Keratinocyte (primary cell): ENCODE results near the gene ANOS1.
A peak's percentile ranks its signal among the peaks of the same experiment; 100 is the strongest.

Source experiments
- EZH2 ChIP-seq: IDR thresholded peaks from one replicate; pipeline ENCODE4 v1.6.1; 2012; ENCODE audit warnings: inconsistent platforms, mild to moderate bottlenecking, low read length, moderate library complexity
- TF ChIP-seq, protein P1 (sequence below), 3 experiments: IDR thresholded peaks in 1 of 3; conservative IDR thresholded peaks in 1 of 3; optimal IDR thresholded peaks in 1 of 3; 2 replicates in 2 of 3; 3 replicates in 1 of 3; pipeline versions ENCODE3 to v1.5.1; 2011; ENCODE audit warnings: low read length in 3 of 3, mild to moderate bottlenecking in 3 of 3, moderate library complexity in 2 of 3, control low read depth in 1 of 3, inconsistent platforms in 1 of 3; ENCODE audit not compliant: insufficient read depth in 2 of 3; ENCODE audit errors: extremely low read depth in 1 of 3

DNA sequence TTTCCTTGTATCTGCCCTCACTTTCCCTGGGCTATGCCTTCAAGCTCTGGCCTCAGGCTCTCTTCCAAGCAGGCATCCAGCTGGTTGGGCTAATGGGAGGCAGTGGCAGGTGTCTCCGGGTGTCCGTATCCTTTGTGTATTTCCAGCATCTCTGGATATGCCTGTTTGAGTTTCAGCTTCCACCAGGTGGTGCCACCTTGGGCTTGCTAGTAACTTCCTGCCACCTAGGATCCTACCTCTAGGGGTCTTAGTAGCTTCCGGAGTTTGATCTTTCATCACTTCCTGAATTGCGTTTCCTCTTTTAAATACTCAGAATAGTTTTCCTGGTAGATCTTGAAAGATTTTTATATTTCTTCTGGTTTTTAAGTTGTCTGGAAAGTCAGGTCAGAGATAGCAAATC is 23.2 kb upstream of the ANOS1 start:
- TF ChIP-seq, protein P1, sequence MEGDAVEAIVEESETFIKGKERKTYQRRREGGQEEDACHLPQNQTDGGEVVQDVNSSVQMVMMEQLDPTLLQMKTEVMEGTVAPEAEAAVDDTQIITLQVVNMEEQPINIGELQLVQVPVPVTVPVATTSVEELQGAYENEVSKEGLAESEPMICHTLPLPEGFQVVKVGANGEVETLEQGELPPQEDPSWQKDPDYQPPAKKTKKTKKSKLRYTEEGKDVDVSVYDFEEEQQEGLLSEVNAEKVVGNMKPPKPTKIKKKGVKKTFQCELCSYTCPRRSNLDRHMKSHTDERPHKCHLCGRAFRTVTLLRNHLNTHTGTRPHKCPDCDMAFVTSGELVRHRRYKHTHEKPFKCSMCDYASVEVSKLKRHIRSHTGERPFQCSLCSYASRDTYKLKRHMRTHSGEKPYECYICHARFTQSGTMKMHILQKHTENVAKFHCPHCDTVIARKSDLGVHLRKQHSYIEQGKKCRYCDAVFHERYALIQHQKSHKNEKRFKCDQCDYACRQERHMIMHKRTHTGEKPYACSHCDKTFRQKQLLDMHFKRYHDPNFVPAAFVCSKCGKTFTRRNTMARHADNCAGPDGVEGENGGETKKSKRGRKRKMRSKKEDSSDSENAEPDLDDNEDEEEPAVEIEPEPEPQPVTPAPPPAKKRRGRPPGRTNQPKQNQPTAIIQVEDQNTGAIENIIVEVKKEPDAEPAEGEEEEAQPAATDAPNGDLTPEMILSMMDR (optimal IDR thresholded peaks at IDR 0.05 in 1 of 3, IDR thresholded peaks at IDR 0.05 in 1 of 3, conservative IDR thresholded peaks at IDR 0.05 in 1 of 3; ENCODE audit: extremely low read depth in 1 of 3, insufficient read depth in 2 of 3, low read length in 3 of 3): peak; percentile 13 to 25 (median 23)
- TF ChIP-seq EZH2: no peak
